ENCODE results near the gene RBM6.

RBM6 gene

DNA sequence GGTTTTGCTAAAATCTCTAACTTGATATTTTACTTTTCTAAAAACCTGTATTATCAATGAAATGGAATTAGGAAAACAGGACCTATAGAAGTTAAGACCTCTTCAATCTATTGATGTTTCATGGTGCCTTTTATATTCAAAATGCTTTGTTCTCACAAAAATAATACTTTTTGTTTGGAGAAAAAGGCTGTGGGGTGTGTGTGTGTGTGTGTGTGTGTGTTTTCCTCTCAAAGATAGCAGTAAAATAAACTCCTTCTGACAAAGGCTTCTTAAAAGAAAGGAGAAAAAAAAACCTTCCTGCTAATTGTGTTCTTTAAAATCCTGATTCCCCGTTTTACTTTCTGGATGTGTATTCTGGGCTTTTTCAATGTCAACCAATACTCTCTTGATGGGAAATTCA, 54.5 kb downstream of the RBM6 start:
- TF ChIP-seq, protein P1, sequence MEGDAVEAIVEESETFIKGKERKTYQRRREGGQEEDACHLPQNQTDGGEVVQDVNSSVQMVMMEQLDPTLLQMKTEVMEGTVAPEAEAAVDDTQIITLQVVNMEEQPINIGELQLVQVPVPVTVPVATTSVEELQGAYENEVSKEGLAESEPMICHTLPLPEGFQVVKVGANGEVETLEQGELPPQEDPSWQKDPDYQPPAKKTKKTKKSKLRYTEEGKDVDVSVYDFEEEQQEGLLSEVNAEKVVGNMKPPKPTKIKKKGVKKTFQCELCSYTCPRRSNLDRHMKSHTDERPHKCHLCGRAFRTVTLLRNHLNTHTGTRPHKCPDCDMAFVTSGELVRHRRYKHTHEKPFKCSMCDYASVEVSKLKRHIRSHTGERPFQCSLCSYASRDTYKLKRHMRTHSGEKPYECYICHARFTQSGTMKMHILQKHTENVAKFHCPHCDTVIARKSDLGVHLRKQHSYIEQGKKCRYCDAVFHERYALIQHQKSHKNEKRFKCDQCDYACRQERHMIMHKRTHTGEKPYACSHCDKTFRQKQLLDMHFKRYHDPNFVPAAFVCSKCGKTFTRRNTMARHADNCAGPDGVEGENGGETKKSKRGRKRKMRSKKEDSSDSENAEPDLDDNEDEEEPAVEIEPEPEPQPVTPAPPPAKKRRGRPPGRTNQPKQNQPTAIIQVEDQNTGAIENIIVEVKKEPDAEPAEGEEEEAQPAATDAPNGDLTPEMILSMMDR (IDR thresholded peaks at IDR 0.05; ENCODE audit: insufficient read depth, missing control alignments) = no peak
- FAIRE-seq = no peak
- no peak for DNase-seq (ENCODE audit: insufficient read length, low spot score)

DNA sequence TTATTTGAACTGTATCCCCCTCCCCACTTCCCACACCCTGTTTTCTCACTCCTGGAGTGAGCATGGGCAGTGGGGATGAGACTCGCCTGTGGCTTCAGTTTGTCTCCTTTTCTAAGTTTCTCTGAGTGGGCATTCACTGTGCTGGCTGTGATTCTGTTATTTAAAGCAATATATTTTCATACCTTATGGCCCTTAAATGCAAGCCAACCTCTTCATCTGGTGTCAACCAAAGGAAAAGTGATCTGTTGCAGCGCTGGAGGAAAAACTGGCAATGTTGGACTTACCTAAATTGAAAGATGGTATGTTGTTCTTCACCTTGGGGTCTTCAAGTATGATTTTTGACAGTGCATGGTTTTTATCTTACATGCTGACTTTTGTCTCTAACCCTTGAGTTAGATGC, 56.1 kb downstream of the RBM6 start:
- FAIRE-seq (no peak), DNase-seq (ENCODE audit: insufficient read length, low spot score) (no peak)
- TF ChIP-seq, protein P1 (IDR thresholded peaks at IDR 0.05; ENCODE audit: insufficient read depth, missing control alignments) = no peak

DNA sequence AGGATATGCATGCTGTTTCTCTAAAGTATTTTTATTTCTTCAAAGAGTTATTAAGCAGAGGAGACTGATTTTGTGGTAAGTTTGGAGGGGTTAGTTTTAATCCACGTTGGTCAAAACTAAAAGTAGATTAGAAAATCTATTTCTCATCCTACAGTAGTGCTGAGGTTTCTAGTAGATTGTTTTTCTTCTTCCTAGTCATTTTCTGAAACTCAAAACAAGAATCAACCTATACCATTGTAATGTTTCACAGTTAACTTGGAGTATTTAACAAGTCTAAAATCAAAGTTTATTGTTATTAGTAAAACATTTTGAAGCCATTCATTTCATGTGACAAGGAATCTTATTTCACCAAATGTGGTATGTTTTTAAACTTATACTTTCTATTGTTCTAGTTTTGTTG, 57.9 kb downstream of the RBM6 start:
- FAIRE-seq (no peak), DNase-seq (ENCODE audit: insufficient read length, low spot score) (no peak)
- TF ChIP-seq, protein P1 (IDR thresholded peaks at IDR 0.05; ENCODE audit: insufficient read depth, missing control alignments) = no peak

DNA sequence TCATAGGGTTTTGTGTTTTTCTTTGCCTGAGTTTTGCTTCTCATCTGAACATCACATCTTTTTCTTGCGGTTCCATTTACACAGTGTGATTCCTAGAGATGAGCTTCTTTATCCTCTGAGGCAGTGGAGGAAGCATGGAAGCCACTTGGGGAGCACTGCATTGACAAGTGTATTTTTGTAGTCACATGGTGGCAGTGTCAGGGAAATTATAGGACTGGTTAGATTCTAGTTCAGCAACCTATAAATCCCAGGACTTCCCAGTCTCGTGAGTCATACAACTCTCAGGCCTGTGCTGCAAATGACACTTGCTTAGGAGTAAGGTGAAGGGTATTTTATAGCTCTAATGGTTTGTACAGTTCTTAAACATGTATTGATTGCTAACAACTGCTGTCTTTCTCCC, 58.4 kb downstream of the RBM6 start:
- TF ChIP-seq, protein P1 (IDR thresholded peaks at IDR 0.05; ENCODE audit: insufficient read depth, missing control alignments) = no peak
- DNase-seq (ENCODE audit: insufficient read length, low spot score) = no peak
- no peak for FAIRE-seq

DNA sequence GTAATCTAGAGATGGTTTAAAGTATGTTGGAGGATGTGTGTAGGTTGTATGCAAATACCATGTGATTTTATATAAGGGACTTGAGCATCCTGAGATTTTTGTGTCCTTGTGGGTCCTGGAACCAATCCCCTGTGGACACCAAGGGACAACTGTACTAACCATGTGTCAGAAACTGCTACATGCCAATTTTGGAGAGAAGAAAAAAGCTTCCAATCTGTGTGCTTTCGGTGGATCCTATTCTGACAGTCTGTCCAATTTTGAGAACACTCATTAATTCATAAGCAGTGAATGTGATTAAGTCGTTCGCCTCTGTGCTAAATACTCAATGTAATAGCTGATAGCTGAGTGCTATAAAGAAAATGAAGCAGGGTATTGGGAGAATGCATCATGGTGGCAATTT, 61.6 kb downstream of the RBM6 start:
- TF ChIP-seq, protein P1 (IDR thresholded peaks at IDR 0.05; ENCODE audit: insufficient read depth, missing control alignments) = no peak
- DNase-seq (ENCODE audit: insufficient read length, low spot score) (no peak), FAIRE-seq (no peak)

DNA sequence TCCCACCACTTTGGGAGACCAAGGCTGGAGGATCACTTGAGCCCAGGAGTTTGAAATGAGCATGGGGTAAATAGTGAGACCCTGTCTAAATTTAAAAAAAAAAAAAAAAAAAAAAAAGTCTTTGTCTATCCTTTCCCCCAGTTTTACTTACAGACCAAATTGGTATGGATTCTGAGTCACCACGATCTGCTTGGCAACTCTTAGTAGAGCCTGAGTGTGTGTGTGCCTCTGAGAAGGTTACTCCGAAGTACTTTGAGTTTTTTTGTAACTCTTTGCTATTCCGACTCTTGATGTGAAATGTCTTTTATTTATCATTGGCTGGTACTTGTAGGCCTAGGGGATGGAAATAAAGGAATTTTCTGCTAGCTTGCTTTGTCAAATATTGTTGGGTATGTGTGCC, 63.3 kb downstream of the RBM6 start:
- TF ChIP-seq, protein P1 (IDR thresholded peaks at IDR 0.05; ENCODE audit: insufficient read depth, missing control alignments) = no peak
- no peak for FAIRE-seq
- DNase-seq (ENCODE audit: insufficient read length, low spot score) = no peak

DNA sequence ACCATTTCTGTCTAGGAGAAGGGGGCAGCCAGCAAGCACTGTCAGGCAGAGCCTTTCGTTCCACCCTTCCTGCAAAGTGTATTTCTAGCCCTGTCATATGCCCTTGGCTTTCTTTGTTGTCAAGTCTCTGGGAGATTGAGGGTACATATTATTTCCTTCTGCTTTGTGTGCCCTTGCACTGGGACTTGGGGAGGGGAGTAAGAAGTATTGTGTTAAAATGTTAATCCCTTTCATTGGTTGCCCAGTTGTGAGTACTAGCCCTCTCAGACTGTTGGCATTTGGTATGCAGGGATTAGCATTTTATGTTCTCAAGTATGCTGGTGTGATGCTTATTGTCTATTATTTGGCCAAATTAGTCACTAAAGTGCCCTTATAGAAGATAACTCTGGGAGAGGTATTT, 63.9 kb downstream of the RBM6 start:
- DNase-seq (ENCODE audit: insufficient read length, low spot score) (no peak), FAIRE-seq (no peak)

More for the DNA sequence above, 63.9 kb downstream of the RBM6 start:
- TF ChIP-seq, protein P1 (IDR thresholded peaks at IDR 0.05; ENCODE audit: insufficient read depth, missing control alignments) = no peak
